HCT116 (cell line): Measurements from ENCODE around the gene RCOR3. TPM values are rescaled to one million over a fixed set of nuclear protein-coding genes. Genes with fewer than 3 reads are reported as not detected.
A peak's percentile ranks its signal among the peaks of the same experiment; 100 is the strongest.

Source experiments
- ATAC-seq: fragments of 200-7000 bp; cut with Tn5 transposase; 2 replicates; pipeline ENCODE4 v1.9.1; 2020; ENCODE audit warnings: mild to moderate bottlenecking, moderate library complexity
- BruUV-seq: library from RNA; stranded (reverse); fragments of 400-500 nt; replicated peaks from 2 replicates; lab custom pipeline; 2021; lab: Mats Ljungman, UMichigan
- CTCF ChIA-PET: fragments of 300-600 bp; sonication (Branson Sonifier 250); formaldehyde crosslinking; loops from one replicate; lab custom pipeline; 2021; ENCODE audit warnings: antibody characterized with exemption; lab: Charles Lee
- POLR2A ChIA-PET: fragments of 300-600, 350-600 bp; sonication (Branson Sonifier 250); formaldehyde crosslinking; loops from one replicate; lab custom pipeline; 2021; ENCODE audit warnings: antibody characterized with exemption; lab: Charles Lee
- RAD21 ChIA-PET, 2 experiments: fragments of 300-600 bp; sonication (Branson Sonifier 250); formaldehyde crosslinking; loops; one replicate each; lab custom pipeline; 2023; ENCODE audit warnings: low total read pairs in 2 of 2; ENCODE audit not compliant: uncharacterized antibody in 2 of 2, unreplicated experiment in 2 of 2, low non-redundant PET in 1 of 2; lab: Charles Lee
- DNase-seq: peaks from one replicate; pipeline ENCODE4 v3.0.0-alpha.2; 2010; ENCODE audit warnings: low read depth, low spot score
- H2AFZ ChIP-seq: fragments of 200-600 bp; shearing (Covaris generic), sonication (generic); 2 replicates; pipeline ENCODE4 v1.6.1; 2017; ENCODE audit warnings: low read depth, mixed run types, mixed read lengths, antibody characterized with exemption, low read length; ENCODE audit not compliant: poor library complexity, severe bottlenecking
- H3K27ac ChIP-seq: 2 replicates; pipeline ENCODE4 v1.5.1; 2012; ENCODE audit warnings: low read depth, low read length
- H3K27me3 ChIP-seq: fragments of 200-600 bp; sonication (generic); 2 replicates; pipeline ENCODE4 v1.6.1; 2016; ENCODE audit warnings: mixed run types, low read length, mixed read lengths; ENCODE audit not compliant: insufficient read depth
- H3K36me3 ChIP-seq, 2 experiments: fragments of 200-500 bp in 1 of 2; fragments of 200-600 bp in 1 of 2; sonication (Bioruptor generic) in 1 of 2; sonication (generic) in 1 of 2; 2 replicates each; pipeline versions ENCODE4 v1.5.1 to v1.6.1; 2014 to 2016; ENCODE audit warnings: low read length in 2 of 2, inconsistent platforms in 1 of 2, mixed read lengths in 1 of 2, mixed run types in 1 of 2; ENCODE audit not compliant: insufficient read depth in 2 of 2, control insufficient read depth in 1 of 2
- H3K4me1 ChIP-seq, 2 experiments: fragments of 200-600 bp in 1 of 2; sonication (generic) in 1 of 2; 2 replicates each; pipeline versions ENCODE4 v1.5.1 to v1.6.1; 2012 to 2017; ENCODE audit warnings: low read length in 2 of 2, inconsistent platforms in 1 of 2, mild to moderate bottlenecking in 1 of 2, mixed read lengths in 1 of 2, mixed run types in 1 of 2, moderate library complexity in 1 of 2; ENCODE audit not compliant: insufficient read depth in 2 of 2, control insufficient read depth in 1 of 2
- H3K4me2 ChIP-seq: fragments of 200-600 bp; sonication (generic); 2 replicates; pipeline ENCODE4 v1.6.1; 2017; ENCODE audit warnings: mixed run types, low read length, mixed read lengths
- H3K4me3 ChIP-seq, 2 experiments: fragments of 200-600 bp in 1 of 2; sonication (generic) in 1 of 2; replicated peaks in 1 of 2; 2 replicates each; pipeline ENCODE4 v1.5.1; 2011 to 2016; ENCODE audit warnings: low read length in 2 of 2, control low read depth in 1 of 2, low read depth in 1 of 2, mild to moderate bottlenecking in 1 of 2, mixed read lengths in 1 of 2, mixed run types in 1 of 2
- H3K79me2 ChIP-seq: fragments of 200-600 bp; sonication (generic); 2 replicates; pipeline ENCODE4 v1.6.1; 2017; ENCODE audit warnings: mild to moderate bottlenecking, mixed run types, low read length, moderate library complexity, mixed read lengths; ENCODE audit not compliant: insufficient read depth
- H3K9ac ChIP-seq: fragments of 200-600 bp; sonication (generic); 2 replicates; pipeline ENCODE4 v1.6.1; 2016; ENCODE audit warnings: low read length, mixed read lengths
- H3K9me2 ChIP-seq: fragments of 200-600 bp; sonication (generic), shearing (Covaris generic); 2 replicates; pipeline ENCODE4 v1.6.1; 2017; ENCODE audit warnings: mixed run types, mild to moderate bottlenecking, moderate library complexity; ENCODE audit not compliant: insufficient read depth
- H3K9me3 ChIP-seq, 2 experiments: fragments of 200-500 bp in 1 of 2; fragments of 200-600 bp in 1 of 2; sonication (Bioruptor generic) in 1 of 2; sonication (generic) in 1 of 2; 2 replicates each; pipeline ENCODE4 v1.6.1; 2014 to 2017; ENCODE audit warnings: low read length in 2 of 2, mixed read lengths in 2 of 2, inconsistent platforms in 1 of 2, low read depth in 1 of 2, mild to moderate bottlenecking in 1 of 2, mixed run types in 1 of 2, moderate library complexity in 1 of 2; ENCODE audit not compliant: control insufficient read depth in 1 of 2, insufficient read depth in 1 of 2
- H4K20me1 ChIP-seq: fragments of 200-600 bp; sonication (generic), shearing (Covaris generic); 2 replicates; pipeline ENCODE4 v1.6.1; 2017; ENCODE audit warnings: mixed run types, mild to moderate bottlenecking, moderate library complexity; ENCODE audit not compliant: insufficient read depth
- CBX3 ChIP-seq: IDR thresholded peaks from 2 replicates; pipeline ENCODE4 v1.6.1; 2012; ENCODE audit warnings: low read depth
- CEBPB ChIP-seq: IDR thresholded peaks from 2 replicates; pipeline ENCODE4 v1.6.1; 2012; ENCODE audit warnings: low read depth
- EGR1 ChIP-seq: IDR thresholded peaks from 2 replicates; pipeline ENCODE4 v1.6.1; 2012; ENCODE audit warnings: low read depth
- ELF1 ChIP-seq: IDR thresholded peaks from 2 replicates; pipeline ENCODE4 v1.6.1; 2012; ENCODE audit warnings: low read depth, borderline replicate concordance
- FOSL1 ChIP-seq: IDR thresholded peaks from 2 replicates; pipeline ENCODE4 v1.6.1; 2012; ENCODE audit warnings: low read depth
- POLR2A ChIP-seq: IDR thresholded peaks from 2 replicates; pipeline ENCODE4 v1.7.0; 2011; ENCODE audit warnings: borderline replicate concordance; ENCODE audit not compliant: insufficient read depth, insufficient read length; ENCODE audit errors: extremely low read depth
- RAD21 ChIP-seq: IDR thresholded peaks from 2 replicates; pipeline ENCODE4 v1.6.1; 2012; ENCODE audit warnings: low read depth, mild to moderate bottlenecking
- SIN3A ChIP-seq: IDR thresholded peaks from 2 replicates; pipeline ENCODE4 v1.6.1; 2012; ENCODE audit warnings: low read depth
- TCF7L2 ChIP-seq: IDR thresholded peaks from 2 replicates; pipeline ENCODE4 v1.7.0; 2011; ENCODE audit warnings: borderline replicate concordance, inconsistent platforms; ENCODE audit not compliant: insufficient read depth, insufficient read length; ENCODE audit errors: extremely low read depth
- YY1 ChIP-seq: IDR thresholded peaks from 2 replicates; pipeline ENCODE4 v1.6.1; 2011; ENCODE audit warnings: low read length, low read depth, moderate library complexity, mild to moderate bottlenecking; ENCODE audit not compliant: insufficient replicate concordance; ENCODE audit errors: extremely low read depth
- ZNF274 ChIP-seq: fragments of 200-500 bp; sonication (Bioruptor generic); IDR thresholded peaks from 2 replicates; pipeline ENCODE4 v1.6.1; 2014; ENCODE audit warnings: mild to moderate bottlenecking, low read depth, low read length, inconsistent platforms
- intact Hi-C: fragments of 100-400 bp; cut with micrococcal nuclease; formaldehyde crosslinking; loops from 2 replicates; pipeline ENCODE4 v1.10.0; 2022
- total RNA-seq: library from RNA; stranded (reverse); gene quantifications from one replicate; pipeline ENCODE4 v1.2.1, GENCODE V29; 2021; ENCODE audit not compliant: unreplicated experiment
- TF ChIP-seq, protein P1 (sequence below): IDR thresholded peaks from 2 replicates; pipeline ENCODE4 v1.6.1; 2012; ENCODE audit warnings: low read depth
- TF ChIP-seq, protein P2 (sequence below): IDR thresholded peaks from 2 replicates; pipeline ENCODE4 v1.6.1; 2012
- TF ChIP-seq, protein P3 (sequence below): IDR thresholded peaks from 2 replicates; pipeline ENCODE4 v1.6.1; 2012

The RCOR3 gene
- total RNA-seq, 1 experiment from 2014 or later: 25.7 TPM

DNA sequence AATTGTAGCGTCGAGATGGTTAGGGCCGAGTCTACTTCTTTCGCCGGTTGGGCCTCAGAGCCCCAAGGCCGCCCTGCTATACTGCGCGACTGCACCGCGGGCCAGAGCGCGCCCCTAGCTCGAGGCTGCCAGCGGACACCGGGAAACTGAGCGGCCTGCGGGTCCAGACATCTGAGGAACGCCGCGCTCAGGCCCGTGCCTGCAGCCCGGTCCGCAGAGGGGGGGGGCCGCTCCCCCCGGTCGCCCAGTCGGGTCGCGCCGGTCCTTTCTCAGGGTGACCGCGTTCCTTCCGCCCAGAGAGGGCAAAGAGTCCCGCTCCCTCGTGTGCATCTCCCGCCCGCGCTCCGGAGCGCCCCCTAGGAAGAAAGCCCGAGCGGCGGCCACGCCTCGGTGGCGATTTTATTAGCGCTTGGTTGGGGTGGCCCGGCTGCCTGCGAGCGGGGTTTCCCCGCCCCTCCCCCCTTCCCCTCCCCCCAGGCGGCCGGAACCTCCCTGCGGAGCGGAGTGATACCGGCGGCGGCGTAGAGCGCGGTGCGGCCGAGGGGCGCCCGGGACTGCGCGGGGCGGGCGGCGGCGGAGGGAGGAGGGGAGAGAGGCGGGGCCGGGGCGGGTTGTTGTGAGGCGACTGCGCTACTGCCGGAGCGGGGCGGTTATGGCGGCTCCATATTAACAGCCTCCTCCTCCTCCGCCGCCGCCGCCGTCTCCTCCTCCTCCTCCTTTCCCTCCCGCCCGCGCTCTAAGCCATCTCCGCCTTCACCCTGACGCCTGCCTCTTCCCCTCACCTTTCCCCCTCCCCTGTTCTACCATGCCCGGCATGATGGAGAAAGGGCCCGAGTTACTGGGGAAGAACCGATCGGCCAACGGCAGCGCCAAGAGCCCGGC, at the start of gene RCOR3 (continued):
- TF ChIP-seq SIN3A: peak; percentile 80
- TF ChIP-seq, protein P1, sequence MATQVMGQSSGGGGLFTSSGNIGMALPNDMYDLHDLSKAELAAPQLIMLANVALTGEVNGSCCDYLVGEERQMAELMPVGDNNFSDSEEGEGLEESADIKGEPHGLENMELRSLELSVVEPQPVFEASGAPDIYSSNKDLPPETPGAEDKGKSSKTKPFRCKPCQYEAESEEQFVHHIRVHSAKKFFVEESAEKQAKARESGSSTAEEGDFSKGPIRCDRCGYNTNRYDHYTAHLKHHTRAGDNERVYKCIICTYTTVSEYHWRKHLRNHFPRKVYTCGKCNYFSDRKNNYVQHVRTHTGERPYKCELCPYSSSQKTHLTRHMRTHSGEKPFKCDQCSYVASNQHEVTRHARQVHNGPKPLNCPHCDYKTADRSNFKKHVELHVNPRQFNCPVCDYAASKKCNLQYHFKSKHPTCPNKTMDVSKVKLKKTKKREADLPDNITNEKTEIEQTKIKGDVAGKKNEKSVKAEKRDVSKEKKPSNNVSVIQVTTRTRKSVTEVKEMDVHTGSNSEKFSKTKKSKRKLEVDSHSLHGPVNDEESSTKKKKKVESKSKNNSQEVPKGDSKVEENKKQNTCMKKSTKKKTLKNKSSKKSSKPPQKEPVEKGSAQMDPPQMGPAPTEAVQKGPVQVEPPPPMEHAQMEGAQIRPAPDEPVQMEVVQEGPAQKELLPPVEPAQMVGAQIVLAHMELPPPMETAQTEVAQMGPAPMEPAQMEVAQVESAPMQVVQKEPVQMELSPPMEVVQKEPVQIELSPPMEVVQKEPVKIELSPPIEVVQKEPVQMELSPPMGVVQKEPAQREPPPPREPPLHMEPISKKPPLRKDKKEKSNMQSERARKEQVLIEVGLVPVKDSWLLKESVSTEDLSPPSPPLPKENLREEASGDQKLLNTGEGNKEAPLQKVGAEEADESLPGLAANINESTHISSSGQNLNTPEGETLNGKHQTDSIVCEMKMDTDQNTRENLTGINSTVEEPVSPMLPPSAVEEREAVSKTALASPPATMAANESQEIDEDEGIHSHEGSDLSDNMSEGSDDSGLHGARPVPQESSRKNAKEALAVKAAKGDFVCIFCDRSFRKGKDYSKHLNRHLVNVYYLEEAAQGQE: no peak
- TF ChIP-seq, all 23 proteins: peak for 12

DNA sequence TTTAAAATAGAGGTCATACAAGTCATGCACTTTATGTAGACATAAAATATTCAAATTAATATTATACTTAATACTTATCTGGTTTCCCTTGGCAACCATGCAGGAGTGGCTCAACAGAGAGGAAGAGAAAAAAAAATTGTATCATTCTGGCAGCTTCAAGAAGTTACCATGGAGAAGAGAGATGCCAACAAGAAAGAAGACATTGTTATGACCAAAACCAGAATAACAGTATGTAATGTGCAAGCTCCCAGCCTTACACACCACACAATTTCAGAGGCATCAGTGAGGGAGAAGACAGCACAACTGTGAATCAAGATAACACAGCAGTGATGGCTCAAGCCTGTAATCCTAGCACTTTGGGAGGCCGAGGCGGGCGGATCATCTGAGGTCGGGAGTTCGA, 49.1 kb upstream of the RCOR3 start:
- Histone ChIP-seq H3K9ac (no peak overlapping the region), H3K36me3 (no peaks in the 10 kb centered on the region), H3K79me2 (no peaks in the 10 kb centered on the region), H3K27ac (no peak overlapping the region), H3K4me2 (no peak overlapping the region), H4K20me1 (no peaks in the 10 kb centered on the region), H3K4me3 (no peak overlapping the region), H2AFZ (no peak overlapping the region), H3K27me3 (no peaks in the 10 kb centered on the region), H3K9me2 (no peaks in the 10 kb centered on the region), H3K9me3 (peaks cover 0 to 7% of the 10 kb centered on the region in 2 experiments; a peak in 1 of 4 replicates), H3K4me1 (no peaks in the 10 kb centered on the region)
- ATAC-seq (no peak), DNase-seq (no peak)
- ChIA-PET POLR2A (no interaction called here), RAD21 (no interaction called here), CTCF (no interaction called here)
- intact Hi-C loops: no loop called here
- BruUV-seq: no TSS peak
- TF ChIP-seq ELF1 (no peak), TCF7L2 (no peak), POLR2A (no peak), FOSL1 (no peak), ZNF274 (no peak), EGR1 (no peak), CEBPB (no peak), YY1 (no peak), RAD21 (no peak), CBX3 (no peak)
- TF ChIP-seq, protein P1: no peak
- TF ChIP-seq, protein P2, sequence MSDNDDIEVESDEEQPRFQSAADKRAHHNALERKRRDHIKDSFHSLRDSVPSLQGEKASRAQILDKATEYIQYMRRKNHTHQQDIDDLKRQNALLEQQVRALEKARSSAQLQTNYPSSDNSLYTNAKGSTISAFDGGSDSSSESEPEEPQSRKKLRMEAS: no peak
- TF ChIP-seq, protein P3, sequence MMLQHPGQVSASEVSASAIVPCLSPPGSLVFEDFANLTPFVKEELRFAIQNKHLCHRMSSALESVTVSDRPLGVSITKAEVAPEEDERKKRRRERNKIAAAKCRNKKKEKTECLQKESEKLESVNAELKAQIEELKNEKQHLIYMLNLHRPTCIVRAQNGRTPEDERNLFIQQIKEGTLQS: no peak
